Right lobe of liver (tissue), 4 donors: ENCODE data around the gene FOSL2.

ENCODE experiments used
- POLR2A ChIP-seq: fragments of 450-650 bp; IDR thresholded peaks from one replicate; pipeline ENCODE4 v1.6.1; 2017; ENCODE audit warnings: antibody characterized with exemption, mild to moderate bottlenecking
- TF ChIP-seq, protein P1 (sequence below), 4 donors: fragments of 200-600 bp in 3 of 4; fragments of 450-650 bp in 1 of 4; IDR thresholded peaks; one replicate each; pipeline versions ENCODE4 v1.5.1 to v1.8.0; 2016 to 2022; ENCODE audit warnings: antibody characterized with exemption in 4 of 4, mild to moderate bottlenecking in 2 of 4
- donor health status: DM: no; HTN: no; CAD: no.
- donor health status: DM: no; HTN: no; CAD: no.
- donor health status: DM: no; HTN: yes; CAD: no.

DNA sequence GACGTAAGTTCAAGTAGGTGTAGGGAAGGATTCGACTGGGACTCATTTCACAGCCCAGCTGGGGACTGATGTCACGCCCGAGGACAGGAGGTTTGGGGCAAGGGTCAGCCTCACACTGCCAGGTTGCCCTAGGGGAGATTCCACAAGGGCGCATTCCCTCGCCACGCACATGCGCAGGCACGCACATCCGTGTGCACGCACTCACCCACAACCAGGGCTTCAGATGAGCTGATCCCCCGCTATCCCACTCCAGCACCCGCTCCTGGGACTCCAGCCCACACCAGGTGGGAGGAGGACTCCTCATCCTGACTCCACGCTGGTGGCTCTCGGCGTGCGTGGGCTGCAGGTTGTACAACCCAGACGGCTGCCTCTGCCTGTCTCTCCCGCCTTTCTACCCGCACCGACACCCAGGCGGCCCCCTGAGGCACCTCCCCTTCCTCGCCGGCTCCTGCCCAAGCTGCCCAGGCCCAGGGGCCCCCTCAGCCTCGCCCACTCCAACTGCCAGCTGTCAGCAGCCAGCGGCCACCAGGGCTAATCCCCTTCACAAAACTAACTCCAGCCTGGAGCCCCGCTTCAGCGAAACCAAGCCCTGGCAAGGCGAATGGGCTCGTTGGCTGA is 47.8 kb upstream of the FOSL2 start:
- TF ChIP-seq, protein P1, sequence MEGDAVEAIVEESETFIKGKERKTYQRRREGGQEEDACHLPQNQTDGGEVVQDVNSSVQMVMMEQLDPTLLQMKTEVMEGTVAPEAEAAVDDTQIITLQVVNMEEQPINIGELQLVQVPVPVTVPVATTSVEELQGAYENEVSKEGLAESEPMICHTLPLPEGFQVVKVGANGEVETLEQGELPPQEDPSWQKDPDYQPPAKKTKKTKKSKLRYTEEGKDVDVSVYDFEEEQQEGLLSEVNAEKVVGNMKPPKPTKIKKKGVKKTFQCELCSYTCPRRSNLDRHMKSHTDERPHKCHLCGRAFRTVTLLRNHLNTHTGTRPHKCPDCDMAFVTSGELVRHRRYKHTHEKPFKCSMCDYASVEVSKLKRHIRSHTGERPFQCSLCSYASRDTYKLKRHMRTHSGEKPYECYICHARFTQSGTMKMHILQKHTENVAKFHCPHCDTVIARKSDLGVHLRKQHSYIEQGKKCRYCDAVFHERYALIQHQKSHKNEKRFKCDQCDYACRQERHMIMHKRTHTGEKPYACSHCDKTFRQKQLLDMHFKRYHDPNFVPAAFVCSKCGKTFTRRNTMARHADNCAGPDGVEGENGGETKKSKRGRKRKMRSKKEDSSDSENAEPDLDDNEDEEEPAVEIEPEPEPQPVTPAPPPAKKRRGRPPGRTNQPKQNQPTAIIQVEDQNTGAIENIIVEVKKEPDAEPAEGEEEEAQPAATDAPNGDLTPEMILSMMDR (IDR thresholded peaks at IDR 0.05): no peak
- TF ChIP-seq POLR2A: peak; percentile 34
